Measurements from ENCODE around the gene UROC1. TPM values are rescaled to one million over a fixed set of nuclear protein-coding genes. Genes with fewer than 3 reads are reported as not detected.

The UROC1 gene
- total RNA-seq, 2 donors from 2014 or later = not detected

DNA sequence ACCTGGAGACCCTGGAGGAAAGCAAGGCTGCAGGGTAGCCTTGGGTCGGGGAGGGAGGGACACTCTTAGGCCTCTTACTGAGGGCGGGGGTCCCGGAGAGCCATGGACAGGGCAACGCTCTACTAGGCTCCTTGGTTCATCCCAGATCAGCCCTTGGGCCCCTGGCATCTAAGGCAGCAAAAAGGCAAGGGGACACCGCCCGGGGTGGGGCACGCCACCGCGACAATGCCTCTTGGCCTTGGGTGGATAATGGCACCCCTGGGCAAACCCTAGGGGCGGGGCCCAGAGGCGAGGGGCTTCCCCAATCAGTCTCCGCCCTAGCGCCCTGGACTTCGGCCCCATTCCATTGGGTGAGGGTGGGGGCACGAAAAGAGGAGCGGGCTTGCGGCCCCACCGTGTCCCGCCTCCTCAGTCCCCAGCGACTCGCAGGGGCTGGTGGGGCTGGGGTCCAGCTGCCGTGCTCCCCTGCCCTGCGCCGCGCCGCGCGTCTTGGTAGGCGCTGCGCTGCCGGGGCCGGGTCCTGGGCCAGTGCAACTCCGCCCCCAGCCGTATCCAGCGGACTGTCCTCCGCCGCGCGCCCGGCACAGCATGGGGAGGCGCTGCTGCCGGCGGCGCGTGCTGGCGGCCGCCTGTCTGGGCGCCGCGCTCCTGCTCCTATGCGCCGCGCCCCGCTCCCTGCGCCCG, 6.3 kb upstream of the UROC1 start, which contains the start of gene CHST13:
TSS of gene CHST13 (plus strand) at position 411 of the 684 bp plus-strand sequence. CDS start at position 589, 178 bp downstream.
- DNase-seq (peak; percentile 43 to 64 (median 51)), ATAC-seq (peak; percentile 47)
- H3K4me1 ChIP-seq = peaks cover 21% of the 10 kb centered on the region
- TF ChIP-seq, protein P1, sequence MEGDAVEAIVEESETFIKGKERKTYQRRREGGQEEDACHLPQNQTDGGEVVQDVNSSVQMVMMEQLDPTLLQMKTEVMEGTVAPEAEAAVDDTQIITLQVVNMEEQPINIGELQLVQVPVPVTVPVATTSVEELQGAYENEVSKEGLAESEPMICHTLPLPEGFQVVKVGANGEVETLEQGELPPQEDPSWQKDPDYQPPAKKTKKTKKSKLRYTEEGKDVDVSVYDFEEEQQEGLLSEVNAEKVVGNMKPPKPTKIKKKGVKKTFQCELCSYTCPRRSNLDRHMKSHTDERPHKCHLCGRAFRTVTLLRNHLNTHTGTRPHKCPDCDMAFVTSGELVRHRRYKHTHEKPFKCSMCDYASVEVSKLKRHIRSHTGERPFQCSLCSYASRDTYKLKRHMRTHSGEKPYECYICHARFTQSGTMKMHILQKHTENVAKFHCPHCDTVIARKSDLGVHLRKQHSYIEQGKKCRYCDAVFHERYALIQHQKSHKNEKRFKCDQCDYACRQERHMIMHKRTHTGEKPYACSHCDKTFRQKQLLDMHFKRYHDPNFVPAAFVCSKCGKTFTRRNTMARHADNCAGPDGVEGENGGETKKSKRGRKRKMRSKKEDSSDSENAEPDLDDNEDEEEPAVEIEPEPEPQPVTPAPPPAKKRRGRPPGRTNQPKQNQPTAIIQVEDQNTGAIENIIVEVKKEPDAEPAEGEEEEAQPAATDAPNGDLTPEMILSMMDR (IDR thresholded peaks at IDR 0.05) = peak in 1 of 7 experiments; percentile 16
- no peak for TF ChIP-seq POLR2A (IDR thresholded peaks at IDR 0.05)
- H3K27me3 ChIP-seq = no peaks in the 10 kb centered on the region
- H3K27ac ChIP-seq = no peak within 1 kb of the TSS
- no peaks in the 10 kb centered on the region for H3K9me3 ChIP-seq
- H3K4me3 ChIP-seq = peak within 1 kb of the TSS in 1 of 2 donors; percentile 10
- intact Hi-C loops (cut with DNase I) = loop anchor here (10.0 kb wide), 1 partner anchor 931 kb away; no protein-coding TSS in a partner anchor
- H3K36me3 ChIP-seq (replicated peaks in 1 of 2; ENCODE audit: insufficient read depth in 1 of 2, low read depth in 2 of 2) = no peaks in the 10 kb centered on the region
- 8 to 17% methylated on average over 13 to 37 of the region's 56 CpGs for WGBS, 2 donors

DNA sequence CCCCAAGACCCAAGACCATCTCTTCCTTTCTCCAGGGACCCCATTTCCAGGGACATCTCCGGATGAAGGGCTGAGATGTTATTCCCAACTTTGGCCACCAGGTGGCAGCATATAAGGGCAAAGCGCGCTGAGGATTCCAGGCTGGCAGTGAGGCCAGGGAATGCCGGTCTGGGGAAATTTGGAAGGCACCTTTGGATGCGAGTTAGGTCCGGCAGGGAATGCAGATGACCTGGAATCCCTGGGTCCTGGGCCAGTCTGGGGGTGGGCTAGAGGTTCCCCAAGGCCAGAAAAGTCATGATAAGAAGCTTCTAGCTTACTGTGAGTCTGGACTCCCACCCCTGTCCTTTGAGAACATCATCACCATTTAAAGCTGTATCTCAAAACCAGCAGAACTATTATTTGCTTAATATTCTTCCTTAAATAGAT, 4.8 kb upstream of the UROC1 start:
- Histone ChIP-seq H3K9me3 (no peaks in the 10 kb centered on the region), H3K4me3 (no peak overlapping the region), H3K27ac (no peak overlapping the region), H3K36me3 (replicated peaks in 1 of 2; ENCODE audit: insufficient read depth in 1 of 2, low read depth in 2 of 2) (no peaks in the 10 kb centered on the region), H3K4me1 (peaks cover 14% of the 10 kb centered on the region), H3K27me3 (no peaks in the 10 kb centered on the region)
- intact Hi-C loops (cut with DNase I) = loop anchor here (10.0 kb wide), 1 partner anchor 932 kb away; no protein-coding TSS in a partner anchor
- peak; percentile 55 to 65 (median 58) for DNase-seq
- 0 to 2% methylated on average over 2 to 6 of the region's 6 CpGs for WGBS, 2 donors
- no peak for ATAC-seq
- TF ChIP-seq, protein P1 (IDR thresholded peaks at IDR 0.05) = peak; percentile 74 to 94 (median 85)
- no peak for TF ChIP-seq POLR2A (IDR thresholded peaks at IDR 0.05)

DNA sequence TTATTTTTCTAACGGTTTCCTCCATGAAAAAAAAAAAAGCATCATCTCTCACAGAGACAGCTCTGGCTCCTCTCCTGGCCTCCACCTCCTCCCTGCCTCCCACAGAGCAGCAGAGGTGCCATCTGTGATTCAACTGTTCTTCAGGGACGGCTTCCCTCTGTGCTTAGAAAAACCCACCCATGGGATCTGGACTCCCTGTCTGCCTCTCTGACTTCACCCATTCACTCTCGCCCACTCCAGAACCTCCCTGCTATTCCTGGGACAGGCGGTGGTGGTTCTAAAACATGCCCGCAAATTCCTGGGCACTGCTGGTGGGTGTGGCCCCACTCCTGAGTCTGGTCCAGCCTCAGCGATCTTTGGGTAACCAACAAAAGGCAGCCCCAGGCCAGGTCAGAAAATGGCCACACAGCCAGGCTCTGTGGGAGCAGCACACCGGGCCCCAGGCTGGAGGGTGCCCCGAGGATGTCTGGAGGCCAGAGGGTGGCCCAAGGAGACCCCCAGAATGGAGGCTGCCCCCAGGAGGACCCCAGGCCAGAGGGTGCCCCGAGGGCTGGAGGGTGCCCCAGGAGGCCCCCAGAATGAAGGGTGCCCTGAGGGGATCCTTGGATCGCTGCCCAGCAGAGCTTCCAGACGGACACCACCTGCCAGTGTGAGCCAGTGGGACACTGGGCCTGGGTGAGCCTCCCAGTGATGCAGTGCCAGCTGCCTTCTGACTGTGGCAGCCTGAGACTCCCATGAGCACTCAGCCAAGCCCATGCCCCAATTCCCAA, 3.7 kb upstream of the UROC1 start:
- no peaks in the 10 kb centered on the region for H3K27me3 ChIP-seq
- TF ChIP-seq POLR2A (IDR thresholded peaks at IDR 0.05) = no peak
- TF ChIP-seq, protein P1 (IDR thresholded peaks at IDR 0.05) = no peak
- no peak for ATAC-seq
- H3K4me1 ChIP-seq = peaks cover 14% of the 10 kb centered on the region
- intact Hi-C loops (cut with DNase I) = loop anchor here (10.0 kb wide), 1 partner anchor 933 kb away; no protein-coding TSS in a partner anchor
- H3K36me3 ChIP-seq (replicated peaks in 1 of 2; ENCODE audit: insufficient read depth in 1 of 2, low read depth in 2 of 2) = no peaks in the 10 kb centered on the region
- 58 to 78% methylated on average over 6 to 11 of the region's 11 CpGs for WGBS, 2 donors
- DNase-seq = no peak
- no peak overlapping the region for H3K4me3 ChIP-seq
- no peak overlapping the region for H3K27ac ChIP-seq
- no peaks in the 10 kb centered on the region for H3K9me3 ChIP-seq

DNA sequence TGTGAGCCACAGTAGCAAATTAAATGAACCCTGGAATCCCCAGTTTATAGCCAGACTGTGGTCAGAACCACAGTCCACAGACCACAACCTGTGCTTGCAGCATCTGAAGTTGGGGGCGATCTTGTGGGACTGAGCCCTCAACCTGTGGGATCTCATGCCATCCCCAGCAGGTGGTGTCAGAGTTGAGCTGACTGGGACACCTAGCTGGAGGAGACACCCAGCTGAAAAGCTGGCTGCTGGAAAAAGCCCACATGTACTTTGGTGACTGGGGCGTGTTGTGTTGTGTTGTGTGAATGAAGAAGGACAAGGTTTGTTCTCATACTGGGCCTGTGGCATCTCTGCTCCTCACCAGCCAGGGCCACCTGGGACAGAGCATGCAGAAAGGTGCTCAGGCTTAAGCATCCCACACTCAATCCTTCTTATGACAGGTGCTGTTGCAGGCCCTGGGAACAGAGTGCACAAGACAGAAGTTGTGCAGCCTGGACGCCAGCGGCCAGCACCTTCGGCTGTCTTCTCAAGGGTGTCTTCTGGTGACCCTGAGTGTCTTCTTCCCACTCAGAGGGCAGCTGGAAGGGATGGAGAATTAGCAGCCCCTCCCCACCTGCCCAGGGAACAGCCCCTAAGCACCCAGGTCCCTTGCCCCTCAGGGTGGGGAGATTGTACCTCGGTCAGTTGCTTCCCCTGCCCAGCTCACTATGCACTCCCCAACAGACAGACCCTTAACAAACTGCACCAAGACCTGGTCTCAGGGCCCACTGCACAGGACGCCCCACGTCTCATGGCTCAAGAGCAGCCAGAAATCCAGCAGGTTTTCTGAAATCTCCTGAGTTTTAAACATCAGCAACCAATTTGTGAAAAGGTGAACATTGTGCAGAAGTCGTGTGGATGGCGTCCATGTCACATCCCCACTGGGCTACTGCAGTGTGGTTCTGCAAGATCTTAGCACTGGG, 2.2 kb upstream of the UROC1 start:
- intact Hi-C loops (cut with DNase I) = loop anchor here (10.0 kb wide), 1 partner anchor 935 kb away; no protein-coding TSS in a partner anchor
- no peaks in the 10 kb centered on the region for H3K9me3 ChIP-seq
- no peak for DNase-seq

More for the DNA sequence above, 2.2 kb upstream of the UROC1 start:
- no peak for ATAC-seq
- Histone ChIP-seq H3K27me3 (no peaks in the 10 kb centered on the region), H3K27ac (no peak overlapping the region), H3K4me3 (no peak overlapping the region), H3K4me1 (peaks cover 12% of the 10 kb centered on the region), H3K36me3 (replicated peaks in 1 of 2; ENCODE audit: insufficient read depth in 1 of 2, low read depth in 2 of 2) (no peaks in the 10 kb centered on the region)
- TF ChIP-seq, protein P1 (IDR thresholded peaks at IDR 0.05) = no peak
- TF ChIP-seq POLR2A (IDR thresholded peaks at IDR 0.05) = no peak
- 82 to 83% methylated on average over 9 to 10 of the region's 10 CpGs for WGBS, 2 donors

Measured in body of pancreas (tissue), 4 donors.